Superior temporal gyrus (tissue), 1 donor: Measurements from ENCODE around the gene TOB2.
"Not testable (repeated sequence)": the region's sequence is repeated elsewhere in the genome, so short reads cannot be mapped to it uniquely, and the experiment has no call there.

Source experiments
- DNase-seq: peaks from one replicate; pipeline ENCODE4 v3.0.0-alpha.2; 2016; ENCODE audit errors: extremely low spot score

Gene TOB2

DNA sequence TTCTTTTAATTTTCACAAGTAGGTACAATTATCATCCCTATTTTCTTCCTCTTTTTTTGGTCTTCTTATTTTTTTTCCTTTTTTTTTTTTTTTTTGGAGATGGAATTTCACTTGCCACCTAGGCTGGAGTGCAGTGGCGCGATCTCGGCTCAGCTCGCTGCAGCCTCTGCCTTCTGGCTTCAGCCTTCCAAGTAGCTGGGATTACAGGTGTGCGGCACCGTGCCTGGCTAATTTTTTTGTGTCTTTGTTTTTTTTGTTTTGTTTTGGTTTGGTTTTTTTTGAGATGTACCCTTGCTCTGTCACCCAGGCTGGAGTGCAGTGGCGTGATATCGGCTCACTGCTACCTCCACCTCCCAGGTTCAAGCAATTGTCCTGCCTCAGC lies 16.7 kb downstream of the TOB2 start:
- no peak for DNase-seq

DNA sequence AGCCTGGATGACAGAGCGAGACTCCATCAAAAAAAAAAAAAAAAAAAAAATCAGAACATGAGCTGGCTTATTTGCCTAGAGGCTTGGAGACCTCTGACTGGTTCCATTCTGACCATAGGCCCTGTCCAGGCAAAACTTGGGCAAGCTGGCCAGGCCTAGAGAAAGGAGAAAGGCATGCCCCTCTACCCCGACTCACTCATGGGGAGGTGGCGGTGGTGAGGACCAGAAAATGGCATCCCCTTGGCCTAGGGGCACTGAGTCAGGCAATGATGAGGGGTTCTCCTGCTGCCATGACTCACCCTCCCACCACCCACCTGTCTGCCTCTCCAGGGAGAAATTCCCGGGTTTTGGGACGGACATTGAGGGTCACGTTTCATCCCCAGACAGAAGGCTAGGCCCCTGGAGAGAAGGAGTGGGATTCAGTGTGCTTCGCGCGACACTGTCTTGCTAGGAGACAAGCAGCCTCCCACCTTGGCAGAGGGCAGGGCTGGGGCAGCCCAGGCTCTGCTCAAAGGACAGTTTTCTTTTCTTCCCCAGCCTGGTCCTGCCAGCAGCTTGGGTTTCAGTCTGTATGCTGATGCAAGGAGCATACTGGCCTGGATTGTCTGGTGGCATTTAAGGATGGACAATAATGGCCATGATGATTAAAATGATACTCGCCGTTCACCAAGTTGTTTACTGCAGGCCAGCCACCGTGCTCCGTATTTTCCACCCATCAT lies 17.2 kb downstream of the TOB2 start:
- peak; percentile 18 for DNase-seq

DNA sequence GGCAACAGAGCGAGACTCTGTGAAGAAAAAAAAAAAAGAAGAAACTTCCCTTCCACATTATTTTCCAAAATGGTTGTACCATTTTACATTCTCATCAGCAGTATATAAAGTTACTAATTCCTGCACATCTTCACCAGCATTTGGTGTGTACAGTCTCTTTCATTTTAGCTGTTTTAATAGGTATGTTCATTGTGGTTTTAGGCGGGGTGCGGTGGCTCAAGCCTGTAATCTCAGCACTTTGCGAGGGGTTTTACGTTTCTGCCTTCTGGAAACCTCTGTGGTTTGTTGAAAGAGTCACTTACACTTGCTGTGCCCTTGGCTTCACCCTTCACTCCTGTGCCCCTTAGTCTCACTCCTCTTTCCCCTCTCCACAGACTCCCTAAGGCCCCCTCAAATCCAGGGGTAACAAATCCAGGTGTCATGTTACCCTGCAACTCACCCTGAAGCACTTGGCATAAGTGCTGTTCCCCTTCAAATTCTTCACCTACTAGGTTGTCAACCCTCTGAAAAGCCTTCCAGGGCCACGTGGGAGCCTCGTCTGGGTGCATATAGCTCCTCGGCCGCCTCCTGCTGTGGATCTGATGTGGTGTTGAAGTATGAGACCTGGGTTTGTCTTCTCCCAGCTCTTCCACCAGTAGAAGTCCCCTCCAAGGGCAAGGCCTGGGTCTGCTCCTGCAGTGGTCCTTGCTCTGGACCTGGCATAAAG lies 20.8 kb downstream of the TOB2 start:
- no peak for DNase-seq

DNA sequence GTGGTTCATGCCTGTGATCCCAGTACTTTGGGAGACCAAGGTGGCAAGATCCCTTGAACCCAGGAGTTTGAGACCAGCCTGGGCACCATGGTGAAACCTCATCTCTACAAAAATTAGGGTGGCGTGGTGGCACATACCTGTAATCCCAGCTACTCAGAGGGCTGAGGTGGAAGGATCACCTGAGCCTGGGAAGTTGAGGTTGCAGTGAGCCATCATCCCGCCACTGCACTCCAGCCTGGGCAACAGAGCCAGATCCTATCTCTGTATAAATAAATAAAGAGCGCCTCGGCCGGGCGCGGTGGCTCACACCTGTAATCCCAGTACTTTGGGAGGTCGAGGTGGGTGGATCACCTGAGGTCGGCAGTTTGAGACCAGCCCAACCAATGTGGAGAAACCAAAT lies 27.9 kb downstream of the TOB2 start:
- no peak for DNase-seq

- DNase-seq, result peak; percentile 98
Measured at GRCh38 chr22:41417622-41418390, 28.8 kb downstream of the TOB2 start.

DNA sequence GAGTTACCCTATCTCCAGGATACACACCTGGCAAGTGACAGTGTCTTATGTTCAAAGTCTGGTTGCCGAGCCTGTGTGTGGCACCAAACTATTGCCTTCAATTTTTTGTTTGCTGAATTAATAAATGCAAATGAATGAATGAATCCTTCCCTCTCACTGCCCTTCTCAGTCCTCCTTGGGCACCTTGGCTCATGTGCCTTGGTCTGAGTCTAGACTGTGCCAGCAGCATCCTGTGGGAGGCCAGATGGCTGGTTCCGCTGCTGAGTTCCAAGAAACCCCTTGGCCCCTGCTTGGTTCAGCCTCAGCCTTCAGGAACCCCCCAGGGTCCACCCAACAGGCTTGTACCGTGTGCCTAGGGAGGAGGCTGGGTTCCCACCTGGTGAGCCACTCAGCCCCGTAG lies 31.0 kb downstream of the TOB2 start:
- DNase-seq, result no peak

DNA sequence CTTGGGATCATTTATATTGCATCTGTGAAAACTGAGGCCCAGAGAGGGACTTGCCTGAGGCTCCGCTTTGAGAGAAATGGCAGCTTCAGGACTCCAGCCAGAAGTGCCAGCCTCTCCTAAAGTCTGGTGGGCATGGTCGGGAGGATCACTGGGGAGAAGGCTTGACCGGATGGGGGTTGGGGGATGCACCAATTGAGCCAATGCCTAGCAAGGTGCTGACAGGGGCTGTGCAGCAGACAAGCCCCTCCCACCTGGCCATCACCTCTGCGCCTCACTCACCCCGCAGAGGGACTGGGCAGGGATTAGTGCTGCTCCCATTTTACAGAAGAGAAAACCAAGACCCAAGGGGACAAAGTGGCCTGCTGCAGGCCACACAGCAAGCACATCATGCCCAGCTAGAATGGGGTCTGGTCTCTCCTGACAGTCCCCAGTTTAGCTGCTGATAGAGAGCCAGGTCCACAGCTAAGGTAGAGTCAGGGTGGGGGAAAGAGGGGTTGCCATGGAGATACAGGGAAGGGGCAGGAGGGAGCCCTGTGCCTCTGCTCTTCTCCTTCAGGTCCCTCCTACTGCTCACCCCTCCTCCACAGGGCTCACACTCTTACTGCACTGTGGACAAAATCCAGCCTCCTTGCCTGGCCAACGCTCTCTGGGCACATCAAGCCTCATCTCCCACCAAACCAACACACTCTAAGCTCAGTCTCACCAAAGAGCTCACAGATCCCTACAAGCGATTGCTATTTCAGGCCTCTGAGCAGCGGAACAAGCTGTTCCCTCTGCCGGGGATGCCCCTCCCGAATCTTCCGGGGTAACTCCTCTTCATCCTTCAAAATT lies 35.4 kb downstream of the TOB2 start:
- DNase-seq, result peak; percentile 81

- DNase-seq, result no peak
Measured at GRCh38 chr22:41410311-41410751, 36.3 kb downstream of the TOB2 start.

GRCh38 chr22:41408665-41409064 lies 37.9 kb downstream of the TOB2 start:
- DNase-seq, result no peak

- no peak for DNase-seq
Measured at GRCh38 chr22:41407433-41407832, 39.2 kb downstream of the TOB2 start.

GRCh38 chr22:41406410-41406809 lies 40.2 kb downstream of the TOB2 start:
- DNase-seq, result no peak

GRCh38 chr22:41405588-41405987 lies 41.0 kb downstream of the TOB2 start:
- DNase-seq, result no peak

- DNase-seq, result peak; percentile 99
Measured at GRCh38 chr22:41403532-41404318, 42.9 kb downstream of the TOB2 start.

- DNase-seq, result not testable (repeated sequence)
Measured at GRCh38 chr22:41402851-41403250, 43.8 kb downstream of the TOB2 start.

DNA sequence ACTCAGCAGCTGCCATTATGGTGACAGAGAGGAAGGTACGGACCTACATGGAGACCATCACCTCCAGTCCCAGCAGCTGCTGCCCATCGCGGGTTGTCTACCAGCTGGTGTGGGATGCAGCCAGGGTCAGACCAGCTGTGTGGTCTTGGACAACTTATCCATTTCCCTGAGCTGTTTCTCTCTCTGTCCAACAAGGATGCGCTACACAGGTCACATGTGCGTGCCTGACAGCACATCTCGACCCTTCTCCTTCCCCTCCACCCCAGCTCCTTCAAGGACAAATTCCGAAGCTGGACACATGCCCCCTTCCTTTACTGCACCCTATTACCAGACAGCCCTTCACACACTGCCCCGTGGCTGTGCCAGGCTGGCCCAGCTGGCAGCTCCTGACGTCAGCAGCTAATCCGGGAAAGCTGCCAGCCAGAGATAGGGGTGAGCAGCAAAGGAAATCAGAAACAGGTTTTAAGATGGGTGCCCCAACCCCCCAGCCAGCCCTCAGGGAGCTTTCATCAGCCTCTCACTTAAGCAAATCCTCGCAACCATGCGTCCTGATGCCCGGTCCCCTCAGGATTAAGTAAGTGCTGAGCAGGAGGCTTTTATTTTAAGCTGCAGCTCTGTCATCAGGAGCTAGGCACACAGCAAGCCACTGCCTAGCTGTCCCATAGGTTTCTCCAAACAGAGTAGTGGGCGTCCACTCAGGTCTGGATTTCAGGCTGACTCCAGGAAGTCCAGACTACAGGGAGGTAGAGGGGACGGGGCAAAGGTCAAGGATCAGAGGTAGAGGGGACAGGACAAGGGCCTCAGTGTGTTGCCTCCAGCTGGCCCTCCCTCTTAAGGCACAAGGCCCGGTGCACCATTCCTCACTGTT lies 44.6 kb downstream of the TOB2 start:
- DNase-seq, result peak; percentile 97

DNA sequence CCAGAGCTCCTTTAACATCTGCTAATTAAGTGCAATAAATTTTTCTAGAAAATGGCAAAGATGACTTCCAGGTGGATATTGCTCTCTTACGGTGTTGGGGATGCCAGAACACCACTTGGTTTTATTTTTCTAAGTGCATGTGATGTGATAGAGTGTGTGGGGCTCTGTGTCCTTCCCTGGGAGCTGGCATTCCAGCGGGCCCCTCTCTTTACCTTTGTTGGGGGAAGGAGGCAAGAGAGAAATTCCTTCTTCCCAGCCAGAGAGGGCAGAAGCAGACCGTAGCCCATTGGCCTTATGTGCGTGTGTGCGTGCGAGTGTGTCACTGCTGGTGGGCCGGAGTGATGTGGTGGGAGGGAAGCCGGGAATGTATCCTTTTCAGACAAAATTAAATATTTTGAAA lies 47.7 kb downstream of the TOB2 start:
- DNase-seq, result no peak

DNA sequence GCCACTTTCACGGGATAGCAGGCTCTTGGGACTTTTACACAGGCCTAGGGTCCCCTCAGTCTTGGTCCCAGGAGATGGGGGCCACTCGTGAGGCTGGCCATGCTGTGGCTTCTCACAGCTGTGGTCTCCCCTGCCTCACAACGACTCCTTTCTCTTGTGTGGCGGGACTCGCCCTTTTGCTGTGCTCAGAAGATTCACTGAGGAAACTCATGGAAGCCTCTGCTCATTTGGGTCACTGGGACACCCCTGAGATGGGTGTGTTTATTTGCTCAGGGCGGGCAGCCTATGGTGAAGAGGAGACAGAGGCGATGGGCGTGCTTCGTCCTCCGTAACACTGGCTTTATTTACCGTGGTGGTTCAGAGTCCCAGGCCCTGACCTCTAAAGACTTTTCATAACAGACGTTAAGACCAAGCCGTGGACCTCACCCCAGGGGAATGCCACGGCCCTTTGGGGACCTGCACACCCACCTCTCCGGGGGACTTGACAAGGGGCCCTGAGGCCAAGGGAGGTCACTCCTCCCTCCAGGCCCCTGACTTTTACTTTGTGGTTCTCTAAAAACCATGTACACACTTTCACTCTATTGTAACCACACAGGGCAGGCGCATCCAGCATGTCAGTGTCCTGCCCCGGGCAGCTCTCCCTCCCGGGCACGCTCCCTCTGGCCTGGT lies 49.3 kb downstream of the TOB2 start:
- DNase-seq, result no peak

DNA sequence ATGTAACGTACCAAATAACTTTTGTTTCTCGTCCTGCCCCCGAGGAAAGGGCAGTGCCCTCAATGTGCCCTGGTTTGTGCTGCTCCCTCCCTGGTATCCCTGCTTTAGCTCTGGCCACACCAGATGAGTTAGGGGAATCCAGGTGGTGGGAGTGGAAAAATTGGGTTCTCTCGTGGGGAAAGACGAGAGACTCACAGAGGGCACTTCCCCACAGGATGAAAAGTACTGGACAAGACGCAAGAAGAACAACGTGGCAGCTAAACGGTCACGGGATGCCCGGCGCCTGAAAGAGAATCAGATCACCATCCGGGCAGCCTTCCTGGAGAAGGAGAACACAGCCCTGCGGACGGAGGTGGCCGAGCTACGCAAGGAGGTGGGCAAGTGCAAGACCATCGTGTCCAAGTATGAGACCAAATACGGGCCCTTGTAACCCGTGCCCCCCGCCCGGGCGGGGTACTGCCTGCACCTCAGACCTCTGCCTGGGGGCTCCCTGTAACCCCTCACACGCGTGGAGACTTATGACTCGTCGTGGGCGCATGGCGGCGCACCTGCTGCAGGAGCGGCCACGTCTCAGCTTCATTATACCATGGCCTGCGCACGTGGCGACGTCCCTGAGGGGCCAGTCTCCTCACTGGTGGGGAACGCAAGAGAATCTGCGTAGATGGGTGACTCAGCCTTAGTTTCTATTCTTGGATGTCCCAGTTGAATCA lies 50.9 kb downstream of the TOB2 start:
- no peak for DNase-seq

DNA sequence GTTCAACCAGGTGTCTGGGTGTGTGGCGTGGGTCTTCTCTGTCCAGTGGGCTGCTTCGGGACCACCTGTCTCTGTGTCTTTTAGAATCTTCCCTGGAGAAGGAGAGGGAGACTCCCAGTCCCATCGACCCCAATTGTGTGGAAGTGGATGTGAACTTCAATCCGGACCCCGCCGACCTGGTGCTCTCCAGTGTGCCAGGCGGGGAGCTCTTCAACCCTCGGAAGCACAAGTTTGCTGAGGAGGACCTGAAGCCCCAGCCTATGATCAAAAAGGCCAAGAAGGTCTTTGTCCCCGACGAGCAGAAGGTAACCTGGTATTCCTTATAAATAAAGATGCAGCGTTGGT lies 52.6 kb downstream of the TOB2 start:
- no peak for DNase-seq
